Neural progenitor cell (in vitro differentiated cells): ENCODE measurements around the gene BAHD1. TPM values are rescaled to one million over a fixed set of nuclear protein-coding genes. Genes with fewer than 3 reads are reported as not detected.
A peak's percentile ranks its signal among the peaks of the same experiment; 100 is the strongest.

Experiments
- DNase-seq: peaks from one replicate; pipeline ENCODE4 v3.0.0-alpha.2; 2016; ENCODE audit warnings: low spot score
- H2AFZ ChIP-seq: fragments of 200-600 bp; sonication (generic); replicated peaks from 2 replicates; pipeline ENCODE4 v1.6.1; 2016; ENCODE audit warnings: antibody characterized with exemption
- H3F3A ChIP-seq: fragments of 200-600 bp; sonication (generic); 2 replicates; pipeline ENCODE4 v1.6.1; 2016; ENCODE audit warnings: antibody characterized with exemption, low read depth
- H3K27ac ChIP-seq: fragments of 200-600 bp; sonication (generic); 2 replicates; pipeline ENCODE4 v1.5.1; 2016; ENCODE audit warnings: mild to moderate bottlenecking
- H3K27me3 ChIP-seq: fragments of 200-600 bp; sonication (generic); 2 replicates; pipeline ENCODE4 v1.6.1; 2016; ENCODE audit warnings: mild to moderate bottlenecking, moderate library complexity
- H3K36me3 ChIP-seq: fragments of 200-600 bp; sonication (generic); 2 replicates; pipeline ENCODE4 v1.5.1; 2016
- H3K4me1 ChIP-seq: fragments of 200-600 bp; sonication (generic); 2 replicates; pipeline ENCODE4 v1.6.1; 2016; ENCODE audit warnings: mixed run types
- H3K4me2 ChIP-seq: fragments of 200-600 bp; sonication (generic); 2 replicates; pipeline ENCODE4 v1.6.1; 2016
- H3K4me3 ChIP-seq: fragments of 200-600 bp; sonication (generic); 2 replicates; pipeline ENCODE4 v1.5.1; 2016
- H3K79me2 ChIP-seq: fragments of 200-600 bp; sonication (generic); 2 replicates; pipeline ENCODE4 v1.6.1; 2016; ENCODE audit warnings: low read depth
- H3K9ac ChIP-seq: fragments of 200-600 bp; sonication (generic); 2 replicates; pipeline ENCODE4 v1.6.1; 2016
- H3K9me3 ChIP-seq: fragments of 200-600 bp; sonication (generic); 2 replicates; pipeline ENCODE4 v1.5.1; 2016; ENCODE audit warnings: low read depth
- H4K20me1 ChIP-seq: fragments of 200-600 bp; sonication (generic); 2 replicates; pipeline ENCODE4 v1.6.1; 2016; ENCODE audit warnings: low read depth
- H3K27ac Mint-ChIP-seq: 3 replicates; pipeline ENCODE4 v1.8.0; 2021; ENCODE audit warnings: mixed read lengths
- H3K27me3 Mint-ChIP-seq: 2 replicates; pipeline ENCODE4 v1.8.0; 2022; ENCODE audit warnings: low read depth, mild to moderate bottlenecking, inconsistent platforms, moderate library complexity, mixed read lengths; ENCODE audit not compliant: insufficient read depth
- H3K36me3 Mint-ChIP-seq: 3 replicates; pipeline ENCODE4 v1.8.0; 2021; ENCODE audit warnings: mixed read lengths
- H3K4me1 Mint-ChIP-seq: 3 replicates; pipeline ENCODE4 v1.8.0; 2021; ENCODE audit warnings: mixed read lengths
- H3K4me3 Mint-ChIP-seq: 3 replicates; pipeline ENCODE4 v1.8.0; 2021; ENCODE audit warnings: mild to moderate bottlenecking, moderate library complexity, mixed read lengths
- H3K9me3 Mint-ChIP-seq: 3 replicates; pipeline ENCODE4 v1.8.0; 2020; ENCODE audit warnings: mixed read lengths
- CTCF ChIP-seq: fragments of 200-600 bp; sonication (generic); IDR thresholded peaks from 2 replicates; pipeline ENCODE4 v1.5.1; 2017; ENCODE audit warnings: antibody characterized with exemption, mild to moderate bottlenecking
- EZH2 ChIP-seq: fragments of 200-600 bp; sonication (generic); IDR thresholded peaks from 2 replicates; pipeline ENCODE4 v1.6.1; 2017; ENCODE audit warnings: antibody characterized with exemption, mild to moderate bottlenecking, moderate library complexity
- EZH2phosphoT487 ChIP-seq: fragments of 200-600 bp; sonication (generic); IDR thresholded peaks from 2 replicates; pipeline ENCODE4 v1.6.1; 2017; ENCODE audit warnings: antibody characterized with exemption
- total RNA-seq: library from RNA; depleted of rRNA; stranded (reverse); fragments of >200 nt; gene quantifications from 2 replicates; pipeline ENCODE4 v1.2.3, GENCODE V29; 2015; ENCODE audit warnings: low replicate concordance

BAHD1 gene
- total RNA-seq, 1 donor from 2014 or later, result 5.8 TPM

- Histone ChIP-seq H4K20me1 (peaks cover 3% of the 10 kb centered on the region), H3F3A (peaks cover 17% of the 10 kb centered on the region), H3K4me1 (no peaks in the 10 kb centered on the region), H2AFZ (no peak overlapping the region), H3K36me3 (peaks cover 7% of the 10 kb centered on the region), H3K4me3 (no peak overlapping the region), H3K4me2 (no peak overlapping the region), H3K9me3 (no peaks in the 10 kb centered on the region), H3K27me3 (no peaks in the 10 kb centered on the region), H3K9ac (no peak overlapping the region), H3K79me2 (no peaks in the 10 kb centered on the region), H3K27ac (no peak overlapping the region)
- Mint-ChIP-seq H3K4me3 (no peak overlapping the region), H3K36me3 (peaks cover 8% of the 10 kb centered on the region), H3K27ac (no peak overlapping the region), H3K9me3 (no peaks in the 10 kb centered on the region), H3K27me3 (peaks cover 2% of the 10 kb centered on the region), H3K4me1 (no peaks in the 10 kb centered on the region)
- no peak for DNase-seq
- TF ChIP-seq CTCF (no peak), EZH2phosphoT487 (no peak), EZH2 (no peak)
Observed at GRCh38 chr15:40398413-40398873, 42.3 kb upstream of the BAHD1 start.

GRCh38 chr15:40399370-40399769 lies 41.4 kb upstream of the BAHD1 start:
- TF ChIP-seq CTCF (no peak), EZH2 (no peak), EZH2phosphoT487 (no peak)
- Histone ChIP-seq H3K27me3 (no peaks in the 10 kb centered on the region), H3K9me3 (no peaks in the 10 kb centered on the region), H3K4me2 (no peak overlapping the region), H3F3A (peaks cover 17% of the 10 kb centered on the region), H3K4me1 (no peaks in the 10 kb centered on the region), H2AFZ (no peak overlapping the region), H3K4me3 (no peak overlapping the region), H4K20me1 (no peaks in the 10 kb centered on the region), H3K27ac (no peak overlapping the region), H3K9ac (no peak overlapping the region), H3K79me2 (no peaks in the 10 kb centered on the region), H3K36me3 (no peaks in the 10 kb centered on the region)
- Mint-ChIP-seq H3K36me3 (peaks cover 5% of the 10 kb centered on the region), H3K4me1 (no peaks in the 10 kb centered on the region), H3K27me3 (peaks cover 2% of the 10 kb centered on the region), H3K4me3 (no peak overlapping the region), H3K9me3 (no peaks in the 10 kb centered on the region), H3K27ac (no peak overlapping the region)
- DNase-seq, result no peak

GRCh38 chr15:40405501-40406381 lies 35.0 kb upstream of the BAHD1 start, which contains the start of gene IVD:
Gene IVD (plus strand): TSS chr15:40405795. CDS start chr15:40405828, 33 bp downstream.
- DNase-seq, result peak; percentile 98
- H2AFZ ChIP-seq, result peak within 1 kb of the TSS; percentile 71
- Mint-ChIP-seq H3K4me1 (peaks cover 25% of the 10 kb centered on the region), H3K36me3 (peaks cover 13% of the 10 kb centered on the region), H3K27ac (peak within 1 kb of the TSS; percentile 24), H3K9me3 (no peaks in the 10 kb centered on the region), H3K27me3 (peaks cover 2% of the 10 kb centered on the region), H3K4me3 (peak within 1 kb of the TSS; percentile 87)
- no peaks in the 10 kb centered on the region for H3K36me3 ChIP-seq
- no peak for TF ChIP-seq EZH2phosphoT487
- no peak for TF ChIP-seq CTCF
- no peak for TF ChIP-seq EZH2
- peaks cover 11% of the 10 kb centered on the region for H4K20me1 ChIP-seq
- H3K27ac ChIP-seq, result no peak within 1 kb of the TSS
- no peaks in the 10 kb centered on the region for H3K27me3 ChIP-seq
- peaks cover 20% of the 10 kb centered on the region for H3K79me2 ChIP-seq
- H3F3A ChIP-seq, result peaks cover 5% of the 10 kb centered on the region
- peak within 1 kb of the TSS; percentile 81 for H3K4me2 ChIP-seq
- H3K9me3 ChIP-seq, result no peaks in the 10 kb centered on the region
- H3K9ac ChIP-seq, result peak within 1 kb of the TSS; percentile 51
- H3K4me3 ChIP-seq, result peak within 1 kb of the TSS; percentile 74
- peaks cover 16% of the 10 kb centered on the region for H3K4me1 ChIP-seq
